HG02588 (cell line): Measurements from ENCODE around the gene CCDC60.

Source experiments
- ATAC-seq: cut with Tn5 transposase; IDR thresholded peaks from one replicate; pipeline ENCODE4 v1.9.1; 2021; ENCODE audit warnings: mild to moderate bottlenecking, moderate library complexity; ENCODE audit not compliant: unreplicated experiment

The CCDC60 gene, protein sequence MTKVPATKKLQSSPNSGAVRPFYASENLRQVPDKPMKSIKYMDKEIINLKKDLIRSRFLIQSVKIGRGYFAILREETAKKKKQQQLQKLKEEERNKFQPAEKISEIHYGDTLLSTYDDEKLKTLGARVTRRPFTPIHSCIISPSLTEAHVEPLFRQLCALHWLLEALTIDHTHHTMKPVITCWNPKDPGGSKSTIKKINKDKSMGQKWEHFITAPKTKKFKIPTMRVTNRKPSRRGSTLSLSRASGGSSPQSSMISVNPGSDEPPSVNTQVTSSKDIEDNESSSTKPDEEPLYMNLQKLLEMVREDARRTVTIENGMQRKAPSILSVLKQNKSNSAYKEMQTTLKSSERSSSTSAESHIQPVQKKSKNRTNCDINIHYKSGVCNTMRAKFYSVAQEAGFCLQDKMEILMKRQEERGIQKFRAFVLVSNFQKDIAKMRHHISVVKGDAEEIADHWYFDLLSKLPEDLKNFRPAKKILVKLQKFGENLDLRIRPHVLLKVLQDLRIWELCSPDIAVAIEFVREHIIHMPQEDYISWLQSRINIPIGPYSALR

DNA sequence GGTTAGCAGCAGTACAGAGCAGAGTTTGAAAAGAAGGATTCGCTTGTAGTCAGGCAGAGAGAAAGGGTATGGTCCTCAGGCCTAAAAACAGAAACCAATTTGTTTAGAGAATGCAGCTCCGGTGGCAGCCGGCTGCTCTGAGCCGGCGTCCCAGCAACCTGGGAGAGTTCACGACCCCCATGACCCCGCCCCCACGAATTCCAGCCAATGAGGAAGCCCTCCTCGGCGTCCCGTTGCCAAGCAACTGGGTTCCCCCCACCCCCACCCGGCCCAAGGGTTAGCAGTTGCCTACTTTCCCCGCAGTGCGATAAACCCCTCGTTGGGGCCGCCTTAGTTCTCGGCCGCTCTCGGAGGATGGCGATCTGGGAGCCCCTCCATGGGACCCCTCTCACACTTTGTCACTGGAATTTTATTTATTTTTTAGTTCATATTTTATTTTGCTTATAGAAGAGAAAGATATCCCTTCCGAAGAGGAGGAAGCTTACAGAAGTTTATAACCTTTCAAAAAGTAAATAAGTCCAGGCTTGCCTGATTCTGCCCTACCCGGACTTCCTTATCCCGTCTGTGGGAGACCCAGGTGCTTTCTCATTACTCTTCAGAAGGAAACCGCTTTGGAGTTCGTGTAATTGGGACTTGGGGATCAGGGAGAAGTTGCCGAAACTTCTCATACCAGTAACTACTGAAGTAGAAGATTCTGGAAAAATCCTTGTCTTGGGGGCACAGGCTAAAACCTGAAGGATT lies at the start of gene CCDC60:
Gene CCDC60 (plus strand): TSS at position 300 of the 741 bp plus-strand sequence. CDS start 448 bp downstream, outside the sequence.
- ATAC-seq, result no peak

DNA sequence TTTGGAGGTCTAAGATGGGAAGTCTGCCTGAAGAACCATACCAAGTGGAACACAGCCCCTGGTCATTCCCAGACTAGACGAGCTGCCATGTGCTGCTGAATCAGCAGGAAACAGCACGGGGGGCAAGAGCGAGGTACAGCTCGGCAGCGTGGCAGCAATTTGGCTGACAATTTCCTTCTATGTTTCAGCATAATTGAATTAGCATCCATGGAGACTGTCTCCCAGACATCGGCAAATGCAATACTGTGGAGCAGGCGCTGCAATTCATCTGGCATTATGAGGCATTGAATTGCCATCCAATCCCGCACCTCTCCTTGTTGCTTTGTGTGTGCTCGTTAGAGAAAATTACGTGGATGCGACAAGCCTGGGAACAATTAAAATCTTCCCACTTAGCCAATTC lies 46.0 kb upstream of the CCDC60 start:
- no peak for ATAC-seq

DNA sequence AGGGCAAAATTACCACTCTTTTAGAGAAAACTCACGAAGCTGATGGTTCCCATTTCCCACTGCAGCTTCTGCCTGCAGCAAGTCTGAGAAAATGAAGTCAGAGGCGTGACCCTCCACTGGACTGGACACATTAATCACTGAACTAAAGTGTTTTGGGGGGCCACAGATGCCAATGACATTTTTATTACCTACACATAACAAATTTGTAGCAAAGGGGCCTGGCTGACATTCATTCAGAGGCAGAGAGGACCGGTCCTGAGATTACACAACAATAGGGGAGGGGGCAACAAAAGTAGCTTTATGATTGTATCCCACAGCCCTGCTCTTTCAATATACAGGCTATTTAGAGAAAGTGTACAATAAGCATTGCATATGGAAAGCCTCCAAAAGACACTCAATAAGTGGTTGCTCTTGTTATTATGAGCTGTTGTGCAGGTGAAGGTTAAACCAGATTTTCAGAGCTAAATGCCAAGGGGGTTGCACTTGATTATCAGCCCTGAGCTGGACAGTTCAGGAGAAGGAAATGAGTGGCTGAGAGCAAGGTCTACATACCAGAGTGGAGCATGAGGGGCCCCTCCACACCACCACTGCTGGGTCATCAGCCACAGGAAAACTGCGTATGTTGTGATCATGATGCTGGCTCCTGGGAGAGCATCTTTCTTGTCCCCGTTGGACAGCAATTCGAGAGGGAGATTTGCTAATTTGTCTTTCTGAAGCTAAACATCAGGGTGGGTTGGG lies 41.5 kb upstream of the CCDC60 start:
- no peak for ATAC-seq

DNA sequence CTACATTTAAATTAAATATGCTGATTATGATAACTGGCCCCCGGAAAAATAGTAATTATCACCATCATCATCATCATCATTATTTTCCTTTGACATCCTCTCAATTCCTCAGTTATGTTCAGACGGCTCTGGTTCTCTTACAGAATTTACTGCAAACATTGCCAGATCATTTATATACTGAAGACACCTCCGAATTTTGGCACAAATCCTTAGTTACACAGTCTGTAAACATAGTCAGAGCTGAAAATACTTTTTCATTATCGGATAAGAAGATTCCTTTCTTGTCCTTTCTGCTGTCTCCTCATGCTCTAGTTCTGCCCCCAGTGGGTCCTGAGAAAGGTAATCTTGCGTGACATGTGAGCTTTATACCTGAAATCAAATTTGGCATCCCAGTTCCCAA lies 40.3 kb upstream of the CCDC60 start:
- no peak for ATAC-seq

GRCh38 chr12:119296535-119296934 lies 38.0 kb upstream of the CCDC60 start:
- no peak for ATAC-seq

GRCh38 chr12:119299130-119299529 lies 35.4 kb upstream of the CCDC60 start:
- no peak for ATAC-seq

GRCh38 chr12:119301379-119301778 lies 33.1 kb upstream of the CCDC60 start:
- no peak for ATAC-seq

DNA sequence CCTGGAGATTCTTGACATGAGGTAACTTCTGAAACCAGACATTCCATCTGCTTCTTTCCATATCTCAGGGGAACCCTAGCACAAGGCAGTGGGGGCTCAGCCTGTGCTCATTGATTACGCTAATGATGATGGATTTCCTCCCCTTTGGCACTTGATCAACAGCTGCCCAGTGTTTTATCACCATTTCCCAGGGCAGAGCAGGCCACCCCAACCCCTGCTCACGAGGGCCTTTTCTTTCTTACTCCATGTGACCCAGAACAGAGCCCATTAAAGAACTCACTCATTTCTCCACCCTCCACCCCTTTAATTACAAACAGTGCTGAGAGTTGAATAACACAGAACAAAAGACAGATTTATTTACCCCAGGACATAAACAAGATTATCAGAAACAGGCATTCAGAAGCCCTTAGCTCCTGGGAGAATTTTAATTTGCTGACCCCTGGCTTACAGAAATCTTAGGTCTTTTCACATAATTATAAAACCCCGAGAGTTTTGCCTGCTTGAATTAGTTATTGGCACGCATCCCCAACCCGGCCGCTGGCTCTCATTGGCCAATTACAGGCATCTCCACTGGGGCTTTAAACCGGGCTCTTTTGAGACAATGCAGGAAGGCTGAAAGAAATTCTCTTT lies 32.0 kb upstream of the CCDC60 start:
- no peak for ATAC-seq

DNA sequence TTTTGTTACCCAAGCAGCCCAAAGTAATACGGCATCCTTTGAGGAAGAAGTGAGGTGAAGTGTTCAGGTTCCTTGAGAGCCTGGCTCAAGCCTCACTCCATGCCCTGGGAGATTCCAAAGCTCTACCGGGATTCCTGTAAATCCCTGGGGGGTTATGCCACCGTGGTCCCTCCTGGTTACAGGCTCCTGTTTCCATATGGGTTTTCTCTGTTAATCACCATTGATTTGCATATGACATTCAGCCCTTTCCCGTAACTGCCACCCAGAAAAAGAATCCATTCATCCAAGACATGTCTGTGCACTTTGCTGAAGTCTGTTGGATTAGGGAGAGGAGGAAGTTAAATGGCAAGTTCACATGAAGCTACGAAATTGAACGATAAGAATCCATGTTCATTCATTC lies 27.9 kb upstream of the CCDC60 start:
- ATAC-seq, result no peak

DNA sequence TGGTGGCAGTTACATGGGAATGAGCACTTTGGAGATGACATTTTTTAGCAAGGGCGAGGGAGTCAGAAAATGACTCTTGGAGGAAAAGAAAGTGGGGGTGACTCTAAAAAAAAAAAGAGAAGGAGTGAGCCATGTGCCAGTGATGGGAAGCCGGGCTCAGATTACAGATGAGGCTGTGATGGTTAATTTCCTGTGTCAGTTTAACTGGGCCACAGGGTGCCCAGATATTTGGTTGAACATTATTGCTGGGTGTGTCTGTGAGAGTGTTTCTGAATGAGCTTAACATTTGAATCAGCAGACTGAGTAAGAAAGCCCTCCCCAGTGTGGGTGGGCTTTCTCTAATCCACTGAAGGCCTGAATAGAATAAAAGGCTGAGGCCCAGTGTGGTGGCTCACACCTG lies 26.8 kb upstream of the CCDC60 start:
- no peak for ATAC-seq

DNA sequence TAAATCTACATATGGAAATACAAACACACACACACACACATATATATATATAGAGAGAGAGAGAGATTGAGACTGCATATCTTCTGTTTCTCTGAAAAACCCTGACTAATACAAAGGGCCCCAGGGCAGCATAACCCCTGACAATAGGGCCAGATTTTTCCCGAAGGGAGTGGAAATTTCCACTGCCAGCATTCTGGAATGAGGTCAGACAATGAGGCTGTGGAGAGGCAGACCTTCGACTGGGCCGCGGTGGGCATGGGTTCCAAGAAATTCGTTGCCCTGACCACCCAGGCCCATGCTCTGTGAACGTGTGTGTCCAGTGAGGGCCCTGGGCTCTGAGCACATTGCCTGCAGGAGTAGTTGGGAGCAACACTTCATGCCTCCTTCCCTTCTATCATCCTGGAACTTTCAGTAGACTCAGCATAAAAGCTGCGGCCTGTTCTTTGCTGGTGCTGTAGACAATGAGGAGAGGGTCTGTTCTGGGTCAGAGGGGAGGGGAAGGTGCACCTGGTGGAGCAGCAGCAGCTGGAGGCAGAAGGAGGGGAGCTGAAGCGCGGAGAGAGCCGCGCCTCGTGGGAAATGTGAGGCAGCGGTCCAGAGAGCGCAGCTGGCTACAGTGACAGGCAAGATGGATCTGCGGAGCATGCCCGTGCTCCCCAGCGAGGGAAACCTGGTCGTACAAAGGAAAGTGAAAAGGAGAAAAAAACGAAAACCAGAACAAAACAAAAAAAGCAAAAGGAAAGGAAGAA lies 25.6 kb upstream of the CCDC60 start:
- no peak for ATAC-seq

GRCh38 chr12:119311878-119312277 lies 22.7 kb upstream of the CCDC60 start:
- no peak for ATAC-seq

- ATAC-seq, result no peak
Measured at GRCh38 chr12:119312904-119313303, 21.6 kb upstream of the CCDC60 start.

DNA sequence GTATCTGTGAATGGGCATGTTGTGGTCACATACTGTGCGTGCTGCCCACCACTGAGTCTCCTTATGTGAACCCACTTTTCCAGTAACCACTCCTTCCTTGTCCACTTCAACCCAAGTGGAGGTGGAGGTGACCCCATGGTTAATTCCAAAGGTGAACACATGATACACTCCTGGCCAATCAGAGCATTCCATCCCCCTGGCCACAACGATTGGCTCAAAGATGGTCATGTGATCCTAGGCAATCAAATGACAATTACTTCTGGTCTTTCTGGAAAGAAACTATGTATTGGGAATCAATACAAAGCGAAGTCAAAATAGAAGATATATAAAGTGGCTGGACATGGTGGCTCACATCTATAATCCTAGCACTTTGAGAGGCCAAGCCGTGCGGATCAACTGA lies 20.2 kb upstream of the CCDC60 start:
- ATAC-seq, result no peak

- ATAC-seq, result no peak
Measured at GRCh38 chr12:119319638-119320037, 14.9 kb upstream of the CCDC60 start.

GRCh38 chr12:119320678-119321077 lies 13.9 kb upstream of the CCDC60 start:
- no peak for ATAC-seq

- ATAC-seq, result no peak
Measured at GRCh38 chr12:119322301-119322723, 12.2 kb upstream of the CCDC60 start.

DNA sequence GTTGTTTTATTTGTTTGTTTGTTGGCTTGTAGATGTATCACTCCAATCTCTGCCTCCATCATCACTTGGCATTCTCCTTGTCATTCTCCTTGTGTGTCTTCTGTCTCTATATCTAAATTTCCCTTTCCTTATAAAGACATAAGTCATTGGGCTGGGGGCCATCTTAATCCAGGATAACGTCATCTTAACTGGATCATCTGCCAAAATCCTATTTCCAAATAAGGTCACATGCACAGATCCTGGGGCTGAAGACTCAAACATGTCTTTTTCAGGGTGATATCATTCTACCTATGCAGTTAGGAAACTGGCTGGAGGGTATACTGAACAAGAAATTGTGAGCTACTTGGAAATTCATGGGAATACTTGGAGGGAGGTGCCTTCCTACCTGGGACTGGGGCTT lies 8.7 kb upstream of the CCDC60 start:
- no peak for ATAC-seq

- ATAC-seq, result no peak
Measured at GRCh38 chr12:119326341-119326740, 8.2 kb upstream of the CCDC60 start.

GRCh38 chr12:119327471-119327870 lies 7.1 kb upstream of the CCDC60 start:
- no peak for ATAC-seq
